Right renal pelvis (tissue), 4 donors: ENCODE data around the gene GSS. TPM values are rescaled to one million over a fixed set of nuclear protein-coding genes. Genes with fewer than 3 reads are reported as not detected.

Source experiments
- DNase-seq, 4 donors: peaks; one replicate each; pipeline ENCODE4 v3.0.0-alpha.2; 2013; ENCODE audit warnings: low read depth in 4 of 4, low spot score in 3 of 4, missing footprints in 1 of 4
- polyA plus RNA-seq, 4 donors: library from polyadenylated mRNA; unstranded; fragments of 120-200 nt; gene quantifications; one replicate each; pipeline ENCODE4 v1.2.1, GENCODE V29; 2013; ENCODE audit not compliant: insufficient read length in 4 of 4

The GSS gene
- polyA plus RNA-seq, 4 donors = 55.7 to 60.1 (median 58.0) TPM

- no peak for DNase-seq
Observed at GRCh38 chr20:34949120-34949519, 6.5 kb downstream of the GSS start.

DNA sequence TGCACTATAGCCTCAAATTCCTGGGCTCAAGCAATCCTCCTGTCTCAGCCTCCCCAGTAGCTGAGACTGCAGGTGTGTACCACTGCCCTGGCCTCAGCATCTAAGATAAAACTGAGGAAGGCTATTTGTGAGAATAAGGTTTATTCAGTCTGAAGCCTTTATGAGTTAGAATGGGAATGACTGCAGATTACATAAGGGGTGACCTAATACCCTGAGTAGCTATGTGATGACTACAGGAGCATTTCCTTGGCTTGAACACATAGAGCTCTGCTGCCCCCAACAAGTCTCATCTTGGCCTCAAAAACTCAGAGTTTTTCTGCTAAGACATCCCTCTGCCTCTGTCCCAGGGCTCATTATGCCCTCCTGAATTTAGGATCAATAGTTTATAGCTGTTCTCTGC, 7.6 kb downstream of the GSS start:
- no peak for DNase-seq

DNA sequence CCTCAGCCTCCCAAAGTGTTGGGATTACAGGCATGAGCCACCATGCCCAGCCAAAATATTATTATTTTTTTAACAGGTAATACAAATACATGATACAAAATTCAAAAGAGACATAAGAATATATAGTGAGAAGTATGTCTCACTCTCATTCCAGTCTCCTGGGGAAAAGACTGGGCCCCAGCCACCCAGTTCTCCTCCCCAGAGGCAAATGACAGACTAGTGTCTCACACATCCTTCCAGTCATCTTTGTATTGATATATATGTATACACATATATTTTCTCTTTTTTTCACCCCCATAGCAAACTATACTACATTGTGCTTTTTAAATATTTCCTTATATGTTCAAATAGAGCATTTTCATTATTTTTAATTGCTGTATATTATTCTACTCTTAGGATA, 8.3 kb downstream of the GSS start:
- DNase-seq = no peak

DNA sequence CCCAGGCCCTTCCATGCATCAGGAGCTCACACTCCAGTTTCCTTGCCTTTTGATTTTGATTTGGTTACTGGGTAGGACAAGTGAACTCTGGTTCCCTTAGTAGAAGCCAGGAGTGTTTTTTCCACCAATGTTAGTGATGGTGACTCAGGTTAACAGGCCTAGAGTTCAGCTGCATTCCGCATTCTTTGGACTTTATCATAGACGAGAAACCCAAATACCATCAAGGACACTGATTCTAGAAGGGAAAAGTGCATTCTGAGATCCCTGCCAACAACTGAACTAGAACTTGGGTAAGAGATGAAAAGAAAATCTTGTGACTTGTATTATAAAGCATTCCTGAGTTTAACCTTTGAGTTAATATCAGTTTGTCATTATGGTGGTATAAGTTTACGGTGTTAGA, 8.9 kb downstream of the GSS start:
- DNase-seq = no peak

DNA sequence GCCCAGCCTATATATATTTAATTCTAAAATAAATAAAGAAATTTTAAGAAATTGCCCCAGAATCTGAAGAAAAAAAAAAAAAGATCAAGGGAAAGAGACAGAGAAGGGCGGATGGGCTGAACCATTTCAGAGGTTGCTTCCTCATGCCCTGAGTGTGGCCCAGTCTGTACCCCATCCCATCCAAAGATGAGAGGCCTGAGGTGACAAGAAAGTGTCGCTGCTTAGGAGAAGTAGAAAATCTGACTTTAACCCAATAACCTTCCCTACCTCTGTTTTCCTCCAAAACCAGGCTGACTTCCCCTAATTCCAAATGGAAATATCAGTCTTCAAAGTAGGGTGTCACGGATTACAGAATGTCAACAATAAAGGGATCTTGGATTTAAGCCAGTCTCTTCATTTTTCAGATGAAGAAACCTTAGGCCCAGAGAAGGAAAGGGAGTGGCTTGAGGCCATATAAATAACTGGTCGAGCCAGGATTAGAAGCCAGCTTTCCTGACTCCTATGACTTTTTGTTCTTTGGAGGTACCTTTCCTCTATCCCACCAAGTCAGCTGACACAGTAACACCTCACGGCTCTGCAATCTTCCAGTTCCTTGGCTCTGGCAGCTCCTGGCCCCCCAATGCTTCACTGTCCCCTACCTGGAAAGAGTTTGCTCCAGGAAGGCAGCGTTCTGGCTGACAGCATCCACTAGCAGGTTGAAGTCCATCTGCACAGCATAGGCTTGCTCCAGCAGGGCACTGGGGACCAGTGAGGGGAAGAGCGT, 10.1 kb downstream of the GSS start:
- DNase-seq = no peak

DNA sequence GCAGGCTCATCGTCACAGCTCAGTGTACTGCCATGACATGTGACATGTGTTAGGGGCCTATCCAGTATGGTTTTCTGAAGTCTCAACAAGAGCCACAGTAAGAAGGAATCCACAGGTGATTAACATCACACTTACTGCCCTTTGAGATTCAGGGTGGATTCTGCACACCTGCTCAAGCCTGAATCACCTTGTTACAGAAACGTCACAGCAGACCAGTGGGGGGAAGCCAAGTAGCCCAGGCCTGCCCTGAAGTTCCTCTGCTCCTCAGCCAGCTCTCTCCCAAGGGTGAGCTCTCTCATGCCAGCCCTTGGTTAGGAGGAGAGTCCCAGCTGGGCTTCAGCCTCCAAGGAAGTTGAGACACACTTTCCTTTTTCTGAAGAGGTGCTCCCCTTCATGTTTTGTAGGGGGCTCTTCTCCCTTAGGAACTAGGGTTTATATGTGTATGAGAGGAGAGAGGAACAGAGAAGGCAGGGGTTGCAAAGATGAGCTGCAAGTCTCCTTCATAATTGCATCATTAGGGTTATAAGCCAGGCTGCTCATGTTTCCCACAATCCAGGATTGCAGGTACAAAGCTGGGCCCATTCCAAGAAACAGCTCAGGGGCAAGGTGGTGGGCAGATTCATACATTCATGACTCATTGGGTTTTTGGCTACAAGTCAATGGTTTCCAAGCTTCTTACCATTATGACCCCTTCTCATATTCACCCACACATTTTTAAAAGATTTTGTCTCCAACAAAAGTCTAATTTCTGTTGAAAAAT, 11.6 kb downstream of the GSS start:
- no peak for DNase-seq

GRCh38 chr20:34942301-34942700, 13.3 kb downstream of the GSS start:
- no peak for DNase-seq

DNA sequence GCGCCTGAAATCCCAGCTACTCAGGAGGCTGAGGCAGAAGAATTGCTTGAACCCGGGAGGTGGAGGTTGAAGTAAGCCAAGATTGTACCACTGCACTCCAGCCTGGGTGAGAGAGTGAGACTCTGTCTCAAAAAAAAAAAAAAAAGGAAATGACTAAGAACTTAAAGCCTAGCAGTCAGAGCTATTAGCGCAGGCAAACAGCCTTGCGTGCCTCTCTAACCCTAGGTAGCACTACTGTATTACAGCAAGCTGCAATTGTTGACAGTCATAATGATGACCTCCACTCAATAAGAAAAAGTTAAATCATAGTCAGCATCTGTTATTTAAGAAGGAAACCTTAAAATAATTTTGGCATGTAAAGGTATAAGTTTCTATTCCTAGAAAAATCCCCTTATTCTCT, 14.4 kb downstream of the GSS start:
- no peak for DNase-seq

GRCh38 chr20:34940081-34940481, 15.5 kb downstream of the GSS start:
- DNase-seq = no peak

- DNase-seq = no peak
Observed at GRCh38 chr20:34938466-34939163, 17.0 kb downstream of the GSS start.

DNA sequence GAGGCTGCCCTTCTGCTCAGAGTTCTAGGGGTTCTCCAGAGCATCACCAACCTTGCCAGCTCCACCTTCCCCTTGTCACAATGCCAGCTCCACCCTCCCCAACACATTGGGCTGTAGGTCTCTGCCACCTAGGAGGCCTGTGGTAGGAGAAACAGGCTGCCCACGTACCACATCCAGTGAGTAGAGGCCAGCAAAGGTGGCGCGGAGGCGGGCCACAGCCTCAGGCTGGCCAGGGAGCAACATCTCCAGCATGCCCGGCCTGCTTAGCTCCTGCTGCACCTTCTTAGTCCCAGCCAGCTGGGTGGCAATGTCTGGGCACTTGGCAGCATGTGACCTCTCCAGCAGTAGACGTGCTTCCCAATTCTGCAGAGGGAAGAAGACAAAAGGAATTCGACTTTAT, 23.8 kb downstream of the GSS start:
- DNase-seq = no peak

- DNase-seq = no peak
Observed at GRCh38 chr20:34928411-34928810, 27.2 kb downstream of the GSS start.

DNA sequence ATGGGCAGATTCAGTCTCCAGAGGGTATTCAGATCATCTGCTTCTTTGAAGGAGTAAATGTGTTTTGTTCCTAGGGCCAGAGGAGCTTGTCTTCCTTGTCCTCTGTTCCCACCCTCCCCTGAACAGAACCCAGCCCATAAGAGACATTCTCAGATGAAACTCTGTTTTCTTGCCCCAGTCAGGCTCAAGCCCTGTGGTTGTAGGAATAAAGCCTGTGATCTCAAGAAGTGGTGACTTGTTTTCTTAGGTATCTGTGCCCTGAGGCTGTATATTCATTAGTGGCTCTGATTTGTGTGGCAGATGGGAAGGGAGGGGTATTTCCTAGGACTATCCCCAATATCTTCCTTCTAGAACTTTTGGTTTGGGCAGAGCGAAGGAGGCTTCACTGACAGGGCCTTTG, 27.9 kb downstream of the GSS start:
- no peak for DNase-seq

DNA sequence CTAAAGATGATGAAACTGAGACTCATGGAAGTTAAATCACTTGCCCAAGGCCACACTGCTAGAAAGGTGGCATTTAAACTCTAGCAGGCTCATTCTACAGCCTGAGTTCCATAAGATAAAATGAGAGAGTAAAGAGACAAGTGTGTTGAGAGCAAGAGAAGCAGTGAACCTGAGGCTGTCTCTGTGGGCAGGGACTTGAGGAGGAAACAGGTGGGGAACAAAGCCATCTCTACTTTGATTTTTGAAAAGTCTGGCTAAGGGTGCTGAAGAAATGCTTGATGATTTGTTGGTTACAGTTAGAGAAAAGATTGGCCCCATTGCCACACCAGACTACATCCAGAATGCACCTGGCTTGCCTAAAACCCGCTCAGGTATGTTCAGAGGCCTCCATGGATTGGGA, 29.0 kb downstream of the GSS start:
- DNase-seq = no peak

DNA sequence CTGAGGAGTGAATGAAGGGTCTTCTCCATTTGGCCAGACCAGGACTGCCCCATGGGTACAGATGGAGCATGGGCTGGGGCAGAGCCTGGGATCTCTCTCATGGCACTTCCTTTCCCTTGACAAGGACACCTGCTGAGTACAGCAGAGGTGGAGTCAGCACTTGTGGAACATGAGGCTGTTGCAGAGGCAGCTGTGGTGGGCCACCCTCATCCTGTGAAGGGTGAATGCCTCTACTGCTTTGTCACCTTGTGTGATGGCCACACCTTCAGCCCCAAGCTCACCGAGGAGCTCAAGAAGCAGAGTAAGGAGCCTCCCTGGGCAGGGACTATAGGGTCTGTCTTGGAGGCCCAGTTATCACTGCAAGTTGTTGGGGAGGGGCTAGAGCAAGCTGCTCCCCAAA, 29.6 kb downstream of the GSS start:
- DNase-seq = no peak

GRCh38 chr20:34925341-34925740, 30.3 kb downstream of the GSS start:
- no peak for DNase-seq

DNA sequence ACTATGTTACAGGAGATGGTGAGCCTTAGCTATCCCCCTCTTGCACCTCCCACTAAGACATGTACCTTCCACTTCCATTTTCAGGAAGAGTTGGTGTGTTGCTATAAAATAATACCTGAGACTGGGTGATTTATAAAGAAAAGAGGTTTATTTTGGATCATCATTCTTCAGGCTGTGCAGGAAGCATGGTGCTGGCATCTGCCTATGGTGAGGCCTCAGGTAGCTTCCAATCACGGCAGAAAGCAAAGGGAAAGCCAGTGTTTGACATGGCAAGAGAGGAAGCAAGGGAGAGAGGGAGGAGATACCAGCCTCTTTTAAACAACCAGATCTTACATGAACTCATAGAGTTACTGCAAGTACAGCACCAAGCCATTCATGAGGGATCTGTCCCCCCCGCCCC, 32.2 kb downstream of the GSS start:
- no peak for DNase-seq

DNA sequence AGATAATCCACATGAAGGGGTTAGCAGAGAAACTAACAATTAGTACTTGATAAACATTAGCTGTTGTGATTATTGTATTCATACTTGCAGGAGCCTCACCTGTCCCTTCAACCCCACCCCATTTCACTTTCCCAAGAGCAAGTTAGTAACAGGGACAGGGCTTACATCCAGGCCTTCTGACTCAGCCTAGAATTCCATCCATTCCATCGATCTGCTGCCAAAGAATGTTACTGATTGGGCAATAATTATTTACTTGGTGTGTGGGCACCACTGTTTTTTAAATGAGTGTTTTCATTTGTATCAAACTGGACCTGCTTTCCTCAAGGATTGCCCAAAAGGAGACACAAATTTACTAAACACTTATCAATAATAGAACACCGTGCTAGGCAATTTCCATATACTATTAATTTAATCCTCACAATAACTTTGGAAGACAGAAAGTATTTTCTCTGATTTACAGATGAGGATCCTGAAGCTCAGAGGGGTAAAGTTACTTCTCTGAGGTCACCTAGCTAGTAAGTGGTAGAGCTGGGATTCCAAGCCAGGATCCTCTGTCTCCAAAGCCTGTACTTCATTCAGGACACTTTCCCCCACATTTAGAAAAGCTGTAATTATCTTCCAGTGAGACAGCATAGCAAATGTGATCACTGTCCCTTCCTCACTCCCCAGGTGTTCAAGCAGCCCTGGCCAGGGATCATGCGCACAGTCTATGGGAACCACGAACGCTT, 32.8 kb downstream of the GSS start:
- no peak for DNase-seq

DNA sequence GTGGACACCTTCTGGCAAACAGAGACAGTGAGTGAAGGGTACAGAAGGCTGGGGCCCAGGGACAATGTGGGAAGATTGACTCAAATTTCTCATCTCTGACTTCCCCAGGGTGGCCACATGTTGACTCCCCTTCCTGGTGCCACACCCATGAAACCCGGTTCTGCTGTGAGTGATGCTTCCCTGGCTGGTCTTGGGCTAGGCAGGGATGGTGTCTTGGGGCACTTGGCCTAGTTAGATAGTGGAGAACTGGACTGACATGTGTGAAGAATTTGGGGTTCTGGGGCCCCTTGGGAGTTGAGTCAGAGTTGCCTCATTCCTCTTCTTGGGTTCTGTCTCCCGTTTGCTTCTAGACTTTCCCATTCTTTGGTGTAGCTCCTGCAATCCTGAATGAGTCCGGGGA, 34.2 kb downstream of the GSS start:
- no peak for DNase-seq

- DNase-seq = no peak
Observed at GRCh38 chr20:34920055-34920454, 35.6 kb downstream of the GSS start.

GRCh38 chr20:34916774-34917354, 38.7 kb downstream of the GSS start:
- DNase-seq = no peak
